Osteocyte (in vitro differentiated cells): ENCODE data around the gene ISL2. TPM values are rescaled to one million over a fixed set of nuclear protein-coding genes. Genes with fewer than 3 reads are reported as not detected.

Experiments
- DNase-seq: peaks from one replicate; pipeline ENCODE4 v3.0.0; 2021; ENCODE audit warnings: mixed read lengths; ENCODE audit not compliant: unreplicated experiment; ENCODE audit errors: extremely low spot score
- H3K27ac Mint-ChIP-seq: one replicate; pipeline ENCODE4 v1.8.0; 2021; ENCODE audit warnings: mild to moderate bottlenecking, mixed read lengths; ENCODE audit not compliant: unreplicated experiment
- H3K27me3 Mint-ChIP-seq: one replicate; pipeline ENCODE4 v1.8.0; 2021; ENCODE audit warnings: mixed read lengths; ENCODE audit not compliant: unreplicated experiment
- H3K36me3 Mint-ChIP-seq: one replicate; pipeline ENCODE4 v1.8.0; 2021; ENCODE audit warnings: mixed read lengths; ENCODE audit not compliant: unreplicated experiment
- H3K4me1 Mint-ChIP-seq: one replicate; pipeline ENCODE4 v1.8.0; 2021; ENCODE audit warnings: mixed read lengths; ENCODE audit not compliant: unreplicated experiment
- H3K4me3 Mint-ChIP-seq: one replicate; pipeline ENCODE4 v1.8.0; 2021; ENCODE audit warnings: mild to moderate bottlenecking, moderate library complexity, mixed read lengths; ENCODE audit not compliant: unreplicated experiment
- H3K9me3 Mint-ChIP-seq: one replicate; pipeline ENCODE4 v1.8.0; 2021; ENCODE audit warnings: mixed read lengths; ENCODE audit not compliant: unreplicated experiment
- total RNA-seq: library from RNA; stranded (reverse); gene quantifications from 2 replicates; pipeline ENCODE4 v1.2.1, GENCODE V29; 2021
- TF ChIP-seq, protein P1 (sequence below): fragments of 200-600 bp; sonication (generic); IDR thresholded peaks from 2 replicates; pipeline ENCODE4 v1.5.0; 2021; ENCODE audit warnings: antibody characterized with exemption, mild to moderate bottlenecking, moderate library complexity

ISL2 gene
- total RNA-seq, 1 donor from 2014 or later = not detected

GRCh38 chr15:76337696-76338485, 1.3 kb downstream of the ISL2 start:
- no peaks in the 10 kb centered on the region for H3K36me3 Mint-ChIP-seq
- no peaks in the 10 kb centered on the region for H3K9me3 Mint-ChIP-seq
- no peak overlapping the region for H3K27ac Mint-ChIP-seq
- TF ChIP-seq, protein P1, sequence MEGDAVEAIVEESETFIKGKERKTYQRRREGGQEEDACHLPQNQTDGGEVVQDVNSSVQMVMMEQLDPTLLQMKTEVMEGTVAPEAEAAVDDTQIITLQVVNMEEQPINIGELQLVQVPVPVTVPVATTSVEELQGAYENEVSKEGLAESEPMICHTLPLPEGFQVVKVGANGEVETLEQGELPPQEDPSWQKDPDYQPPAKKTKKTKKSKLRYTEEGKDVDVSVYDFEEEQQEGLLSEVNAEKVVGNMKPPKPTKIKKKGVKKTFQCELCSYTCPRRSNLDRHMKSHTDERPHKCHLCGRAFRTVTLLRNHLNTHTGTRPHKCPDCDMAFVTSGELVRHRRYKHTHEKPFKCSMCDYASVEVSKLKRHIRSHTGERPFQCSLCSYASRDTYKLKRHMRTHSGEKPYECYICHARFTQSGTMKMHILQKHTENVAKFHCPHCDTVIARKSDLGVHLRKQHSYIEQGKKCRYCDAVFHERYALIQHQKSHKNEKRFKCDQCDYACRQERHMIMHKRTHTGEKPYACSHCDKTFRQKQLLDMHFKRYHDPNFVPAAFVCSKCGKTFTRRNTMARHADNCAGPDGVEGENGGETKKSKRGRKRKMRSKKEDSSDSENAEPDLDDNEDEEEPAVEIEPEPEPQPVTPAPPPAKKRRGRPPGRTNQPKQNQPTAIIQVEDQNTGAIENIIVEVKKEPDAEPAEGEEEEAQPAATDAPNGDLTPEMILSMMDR = no peak
- peaks cover 49% of the 10 kb centered on the region for H3K4me1 Mint-ChIP-seq
- H3K4me3 Mint-ChIP-seq = no peak overlapping the region
- peak; percentile 80 for DNase-seq
- H3K27me3 Mint-ChIP-seq = peaks cover 79% of the 10 kb centered on the region

DNA sequence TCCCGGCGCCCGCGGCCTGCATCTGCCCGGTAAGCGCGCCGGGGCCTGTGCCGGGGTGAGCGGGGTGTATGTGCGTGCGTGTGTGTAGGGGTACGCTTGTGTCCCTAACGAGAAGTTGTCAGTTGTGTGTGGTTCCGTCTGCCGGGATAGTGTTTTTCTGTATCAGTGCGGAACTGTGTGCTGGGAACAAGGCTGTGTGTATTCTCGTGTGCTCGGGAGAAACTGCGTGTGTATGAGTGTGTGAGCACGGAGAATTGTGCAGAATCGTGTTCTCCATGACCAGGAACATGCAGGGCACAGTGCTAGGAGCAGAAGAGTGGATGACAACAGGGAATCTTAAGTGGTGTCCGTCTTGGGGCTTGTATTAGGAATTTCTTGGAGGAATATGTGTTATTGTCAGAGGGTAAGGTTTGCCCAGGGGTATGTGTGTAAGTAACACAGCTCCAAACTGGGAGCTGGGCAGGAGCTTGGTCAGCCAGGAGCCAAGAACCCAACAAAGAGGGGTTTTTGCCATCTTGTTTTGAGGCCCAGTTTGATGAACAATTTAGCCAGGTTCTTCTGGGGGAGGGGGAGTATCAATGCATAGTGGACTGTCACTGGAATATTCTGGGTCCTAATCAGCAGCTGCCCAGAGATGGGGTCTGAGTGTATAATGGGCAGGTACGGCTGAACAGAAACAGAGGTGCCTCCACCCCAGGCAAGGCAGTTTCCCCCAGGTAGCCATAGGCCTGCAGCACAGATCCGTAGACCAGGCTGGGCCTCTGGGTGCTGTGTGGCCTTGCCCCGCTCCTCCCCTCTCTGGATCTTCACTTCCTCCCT, 2.1 kb downstream of the ISL2 start:
- peak; percentile 49 for DNase-seq

DNA sequence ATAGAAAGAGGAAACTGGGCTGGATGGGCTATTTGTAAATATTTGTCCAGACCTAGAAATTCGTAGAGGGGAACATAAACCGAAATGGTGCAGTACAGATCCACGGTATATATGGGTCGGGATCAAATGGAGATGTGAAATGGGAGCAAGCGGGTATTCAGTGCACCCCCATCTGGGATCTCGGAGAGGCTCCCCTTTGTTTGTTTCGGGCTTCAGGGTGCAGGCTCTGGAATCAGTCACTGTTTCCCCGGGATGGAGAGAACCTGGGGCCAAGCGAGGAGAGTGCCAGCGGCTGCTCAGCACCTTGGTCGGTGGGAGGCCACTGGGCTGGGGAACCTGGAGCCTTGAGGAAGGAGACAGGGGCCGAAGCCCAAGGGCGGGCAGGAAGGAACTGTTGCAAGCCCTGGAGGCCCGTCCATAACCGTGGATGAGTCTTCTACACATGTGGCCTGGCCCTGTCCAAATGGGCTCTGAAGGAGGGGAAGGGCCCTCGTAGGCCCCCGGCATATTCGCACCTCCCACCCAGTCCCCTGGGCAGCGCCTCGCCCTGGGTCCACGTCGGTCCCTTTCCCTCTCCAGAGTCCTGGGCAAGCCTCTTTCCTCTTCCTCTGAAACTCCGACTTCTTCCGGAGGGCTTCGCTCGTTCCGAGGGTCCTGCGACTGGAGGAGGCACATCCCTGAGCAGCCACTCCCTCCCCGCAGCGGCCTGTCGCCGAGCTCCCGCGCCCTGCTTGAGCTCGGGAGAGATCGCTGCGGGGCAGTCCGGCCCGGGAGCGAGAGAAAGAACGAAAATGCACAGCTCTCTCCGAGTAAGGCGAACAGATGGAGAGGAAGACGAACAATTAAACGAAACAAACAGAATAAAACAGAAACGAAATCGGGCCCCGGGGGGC, 3.0 kb downstream of the ISL2 start:
- Mint-ChIP-seq H3K27ac (no peak overlapping the region), H3K27me3 (peaks cover 79% of the 10 kb centered on the region), H3K4me3 (peak overlapping the region; percentile 68), H3K9me3 (no peaks in the 10 kb centered on the region), H3K36me3 (no peaks in the 10 kb centered on the region), H3K4me1 (peaks cover 50% of the 10 kb centered on the region)
- TF ChIP-seq, protein P1 = no peak
- peak; percentile 82 for DNase-seq

More for the DNA sequence above, 2.1 kb downstream of the ISL2 start:
- H3K27me3 Mint-ChIP-seq = peaks cover 79% of the 10 kb centered on the region
- H3K4me3 Mint-ChIP-seq = no peak overlapping the region
- H3K9me3 Mint-ChIP-seq = no peaks in the 10 kb centered on the region
- TF ChIP-seq, protein P1 = no peak
- no peak overlapping the region for H3K27ac Mint-ChIP-seq
- H3K36me3 Mint-ChIP-seq = no peaks in the 10 kb centered on the region
- H3K4me1 Mint-ChIP-seq = peaks cover 50% of the 10 kb centered on the region

DNA sequence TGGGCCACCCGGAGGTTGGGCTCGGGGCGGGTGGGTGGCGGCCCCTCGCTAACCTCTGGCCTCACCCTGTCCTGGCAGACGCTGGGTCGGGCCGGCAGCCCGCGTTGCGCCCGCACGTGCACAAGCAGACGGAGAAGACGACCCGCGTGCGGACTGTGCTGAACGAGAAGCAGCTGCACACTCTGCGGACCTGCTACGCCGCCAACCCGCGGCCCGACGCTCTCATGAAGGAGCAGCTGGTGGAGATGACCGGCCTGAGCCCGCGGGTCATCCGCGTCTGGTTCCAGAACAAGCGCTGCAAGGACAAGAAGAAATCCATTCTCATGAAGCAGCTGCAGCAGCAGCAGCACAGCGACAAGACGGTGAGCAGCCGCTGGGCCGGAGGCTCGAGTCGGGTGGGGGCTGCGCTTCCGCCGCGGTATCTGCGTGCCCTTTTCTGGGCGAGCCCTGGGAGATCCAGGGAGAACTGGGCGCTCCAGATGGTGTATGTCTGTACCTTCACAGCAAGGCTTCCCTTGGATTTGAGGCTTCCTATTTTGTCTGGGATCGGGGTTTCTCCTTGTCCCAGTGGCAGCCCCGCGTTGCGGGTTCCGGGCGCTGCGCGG, 3.7 kb downstream of the ISL2 start:
- peaks cover 2% of the 10 kb centered on the region for H3K36me3 Mint-ChIP-seq
- H3K9me3 Mint-ChIP-seq = no peaks in the 10 kb centered on the region
- H3K27me3 Mint-ChIP-seq = peaks cover 80% of the 10 kb centered on the region
- peaks cover 47% of the 10 kb centered on the region for H3K4me1 Mint-ChIP-seq
- no peak overlapping the region for H3K27ac Mint-ChIP-seq
- no peak for DNase-seq
- TF ChIP-seq, protein P1 = no peak
- H3K4me3 Mint-ChIP-seq = peak overlapping the region; percentile 68
